Muscle layer of colon (tissue), 2 donors: ENCODE results near the gene FABP2.
"Not testable (repeated sequence)": the region's sequence is repeated elsewhere in the genome, so short reads cannot be mapped to it uniquely, and the experiment has no call there.

ENCODE experiments used
- H3K27ac ChIP-seq: one replicate; pipeline ENCODE4 v1.7.0; 2013; ENCODE audit warnings: low read depth, mild to moderate bottlenecking, low read length, moderate library complexity
- H3K27me3 ChIP-seq, 2 donors: one replicate each; pipeline ENCODE4 v1.7.0; 2013; ENCODE audit warnings: low read length in 2 of 2, mild to moderate bottlenecking in 2 of 2; ENCODE audit not compliant: insufficient read depth in 2 of 2, control insufficient read depth in 1 of 2
- H3K36me3 ChIP-seq: one replicate; pipeline ENCODE4 v1.7.0; 2013; ENCODE audit warnings: mild to moderate bottlenecking, low read length; ENCODE audit not compliant: insufficient read depth
- H3K4me1 ChIP-seq: one replicate; pipeline ENCODE4 v1.7.0; 2013; ENCODE audit warnings: mild to moderate bottlenecking, low read length; ENCODE audit not compliant: insufficient read depth
- H3K4me3 ChIP-seq, 2 donors: one replicate each; pipeline ENCODE4 v1.7.0; 2013; ENCODE audit warnings: low read length in 2 of 2, low read depth in 1 of 2, mild to moderate bottlenecking in 1 of 2, moderate library complexity in 1 of 2
- H3K9ac ChIP-seq: one replicate; pipeline ENCODE4 v1.7.0; 2013; ENCODE audit warnings: low read length
- H3K9me3 ChIP-seq: one replicate; pipeline ENCODE4 v1.7.0; 2013; ENCODE audit warnings: mild to moderate bottlenecking, low read length
- donor health status: abdominal sarcoma.
- donor health status: Adenocarcinoma of cecum.

The FABP2 gene

GRCh38 chr4:119321921-119322687 lies at the start of gene FABP2:
TSS of gene FABP2 (minus strand) at chr4:119322138. CDS start at chr4:119322102, 36 bp downstream.
- H3K9ac ChIP-seq = no peak within 1 kb of the TSS
- no peaks in the 10 kb centered on the region for H3K36me3 ChIP-seq
- no peaks in the 10 kb centered on the region for H3K9me3 ChIP-seq
- no peak within 1 kb of the TSS for H3K4me3 ChIP-seq
- H3K4me1 ChIP-seq = no peaks in the 10 kb centered on the region
- no peaks in the 10 kb centered on the region for H3K27me3 ChIP-seq
- H3K27ac ChIP-seq = no peak within 1 kb of the TSS

DNA sequence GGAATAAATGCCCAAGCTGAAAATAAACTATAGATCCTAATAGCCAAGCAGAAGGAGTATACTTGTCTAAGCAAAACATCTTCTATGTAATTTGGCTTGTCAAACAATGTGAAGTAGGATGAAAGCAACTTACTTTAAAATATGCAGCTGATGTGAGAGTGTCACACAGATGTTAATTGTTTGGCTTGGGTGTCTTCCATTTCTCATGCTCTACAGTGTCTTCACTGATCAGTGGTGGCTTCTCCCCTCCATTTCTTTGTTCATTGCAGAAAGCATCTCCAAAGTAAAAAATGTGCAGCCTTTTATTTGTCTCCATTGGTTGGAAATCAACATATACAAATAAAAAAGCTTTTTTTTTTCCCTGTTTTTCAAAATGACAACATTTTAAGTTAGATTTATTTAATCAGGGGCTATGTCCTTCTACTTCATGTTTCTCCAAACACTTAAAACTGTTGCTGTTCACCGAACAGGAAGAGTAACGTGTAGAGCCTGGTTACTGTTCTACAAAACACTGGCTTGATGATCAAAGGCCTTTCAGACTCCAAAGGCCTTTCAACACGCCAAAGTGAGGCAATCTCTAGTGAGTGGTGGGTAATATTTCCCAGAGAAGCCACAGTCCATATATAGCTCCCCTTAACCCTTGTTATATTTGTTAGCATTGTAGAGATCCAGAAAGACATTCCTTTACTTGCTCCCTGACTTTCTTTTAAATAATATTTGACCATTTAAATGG lies 49.2 kb upstream of the FABP2 start:
- not testable (repeated sequence) for H3K9me3 ChIP-seq, H3K4me1 ChIP-seq, H3K27ac ChIP-seq, H3K36me3 ChIP-seq, H3K4me3 ChIP-seq, H3K27me3 ChIP-seq, H3K9ac ChIP-seq

DNA sequence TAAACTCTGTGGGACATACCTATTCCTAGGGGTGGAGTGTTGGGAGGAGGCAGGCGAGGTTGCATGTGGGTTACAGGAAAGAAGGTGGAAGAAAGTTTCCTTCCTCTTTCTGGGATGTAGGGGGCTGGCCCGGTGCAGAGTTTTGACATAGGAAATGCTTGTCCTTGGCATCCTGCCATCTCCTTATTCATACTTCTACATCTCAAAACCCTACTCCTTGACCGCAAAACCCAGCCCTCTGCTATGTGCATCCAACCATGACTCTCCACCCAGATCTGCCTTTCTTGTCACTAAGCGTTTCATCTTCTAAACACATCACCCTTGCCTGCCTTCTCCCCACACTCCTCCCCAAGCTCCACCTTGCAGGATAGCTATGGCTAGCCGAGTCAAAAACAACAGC lies 48.5 kb upstream of the FABP2 start:
- not testable (repeated sequence) for H3K9ac ChIP-seq, H3K4me3 ChIP-seq, H3K36me3 ChIP-seq, H3K9me3 ChIP-seq, H3K27me3 ChIP-seq, H3K27ac ChIP-seq, H3K4me1 ChIP-seq

DNA sequence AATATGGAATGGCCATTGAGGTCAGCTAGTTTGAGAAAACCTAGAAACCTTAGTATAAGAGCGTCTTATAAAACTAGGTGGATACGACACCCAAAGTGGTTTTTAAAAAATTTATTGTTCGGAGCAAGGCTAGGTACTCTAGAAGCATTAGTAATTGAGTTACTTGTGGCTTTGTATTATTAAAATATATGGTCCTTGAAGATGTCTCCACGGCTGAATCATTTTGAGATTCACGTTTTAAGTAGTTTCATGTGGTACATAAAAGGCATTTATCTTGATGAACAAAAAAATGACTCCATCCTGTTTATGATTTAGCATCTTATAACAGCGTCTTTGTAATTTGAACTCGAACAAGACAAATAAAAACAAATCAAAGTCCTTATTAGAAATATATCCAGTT lies 44.9 kb upstream of the FABP2 start:
- not testable (repeated sequence) for H3K4me1 ChIP-seq, H3K9me3 ChIP-seq, H3K36me3 ChIP-seq, H3K4me3 ChIP-seq, H3K27me3 ChIP-seq, H3K9ac ChIP-seq, H3K27ac ChIP-seq

DNA sequence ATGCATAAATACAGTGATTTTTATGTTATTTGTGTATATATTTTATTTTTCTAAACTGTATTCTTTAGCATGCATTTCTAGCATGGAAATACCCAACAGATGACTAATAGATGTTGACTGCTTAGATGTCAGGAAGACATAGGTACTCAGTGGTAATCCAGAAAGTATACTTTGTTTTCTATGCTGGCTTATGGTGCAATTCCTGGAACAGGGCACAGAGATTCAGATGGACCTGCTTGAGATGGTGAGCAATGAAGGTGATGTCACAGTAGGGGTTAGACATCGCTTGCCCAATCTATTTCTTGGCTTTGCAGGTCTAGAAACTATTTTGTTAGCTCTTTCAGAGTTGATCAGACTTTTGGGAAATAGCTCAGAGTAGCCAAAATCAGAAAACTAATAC lies 42.3 kb upstream of the FABP2 start:
- H3K36me3 ChIP-seq, H3K4me1 ChIP-seq, H3K4me3 ChIP-seq, H3K9ac ChIP-seq, H3K27ac ChIP-seq, H3K9me3 ChIP-seq, H3K27me3 ChIP-seq: not testable (repeated sequence)

DNA sequence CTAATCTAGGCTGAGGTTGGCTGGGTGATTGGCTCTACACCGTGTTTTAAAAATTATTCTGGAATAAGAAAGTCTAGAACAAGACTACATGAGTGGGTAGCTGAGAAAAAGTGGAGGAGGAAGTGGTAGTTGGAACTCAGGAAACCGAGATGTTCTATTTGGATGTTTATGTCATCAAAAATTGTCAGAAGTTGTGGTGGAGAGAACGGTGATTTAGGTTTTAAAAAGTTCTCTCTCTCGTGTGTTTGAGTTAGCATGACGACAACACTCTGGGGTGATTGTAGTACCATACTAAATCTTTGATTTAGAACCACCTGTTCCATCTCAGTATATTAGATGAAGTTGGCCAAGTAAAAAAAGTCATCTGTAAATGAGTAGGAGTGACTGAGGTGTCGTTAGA lies 41.4 kb upstream of the FABP2 start:
- H3K9me3 ChIP-seq, H3K9ac ChIP-seq, H3K36me3 ChIP-seq, H3K27ac ChIP-seq, H3K27me3 ChIP-seq, H3K4me3 ChIP-seq, H3K4me1 ChIP-seq: not testable (repeated sequence)

- H3K27me3 ChIP-seq, H3K4me3 ChIP-seq, H3K36me3 ChIP-seq, H3K9me3 ChIP-seq, H3K4me1 ChIP-seq, H3K27ac ChIP-seq, H3K9ac ChIP-seq: not testable (repeated sequence)
These were observed 40.5 kb upstream of the FABP2 start for GRCh38 chr4:119362413-119362812.

DNA sequence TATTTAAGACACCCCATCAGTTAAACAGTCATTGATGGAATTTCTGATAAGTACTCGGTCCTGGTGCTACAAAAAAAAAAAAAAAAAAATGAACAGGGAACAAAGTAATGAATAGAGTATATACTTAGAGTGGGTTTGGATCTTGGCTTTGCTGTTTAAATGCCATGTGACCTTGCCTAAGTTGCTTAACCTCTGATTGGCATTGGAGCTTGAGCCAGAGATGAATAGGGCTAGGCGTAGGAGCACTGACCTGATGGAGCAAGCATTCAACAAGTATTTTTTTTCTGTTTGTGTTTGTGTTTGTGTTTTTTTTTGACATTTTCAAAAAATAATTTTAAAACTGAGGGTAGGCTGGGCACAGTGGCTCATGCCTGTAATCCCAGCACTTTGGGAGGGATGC lies 37.9 kb upstream of the FABP2 start:
- not testable (repeated sequence) for H3K9me3 ChIP-seq, H3K4me3 ChIP-seq, H3K27me3 ChIP-seq

GRCh38 chr4:119356796-119357195 lies 34.9 kb upstream of the FABP2 start:
- H3K4me1 ChIP-seq, H3K9me3 ChIP-seq, H3K27me3 ChIP-seq, H3K4me3 ChIP-seq, H3K9ac ChIP-seq, H3K36me3 ChIP-seq, H3K27ac ChIP-seq: not testable (repeated sequence)

More for the DNA sequence above, 37.9 kb upstream of the FABP2 start:
- not testable (repeated sequence) for H3K36me3 ChIP-seq, H3K9ac ChIP-seq, H3K4me1 ChIP-seq, H3K27ac ChIP-seq

GRCh38 chr4:119356041-119356440 lies 34.1 kb upstream of the FABP2 start:
- not testable (repeated sequence) for H3K4me1 ChIP-seq, H3K9ac ChIP-seq, H3K27me3 ChIP-seq, H3K4me3 ChIP-seq, H3K9me3 ChIP-seq, H3K27ac ChIP-seq, H3K36me3 ChIP-seq

- not testable (repeated sequence) for H3K27ac ChIP-seq, H3K36me3 ChIP-seq, H3K9me3 ChIP-seq, H3K9ac ChIP-seq, H3K27me3 ChIP-seq, H3K4me1 ChIP-seq, H3K4me3 ChIP-seq
These were observed 31.4 kb upstream of the FABP2 start for GRCh38 chr4:119353364-119353763.

GRCh38 chr4:119348169-119348568 lies 26.2 kb upstream of the FABP2 start:
- not testable (repeated sequence) for H3K27me3 ChIP-seq, H3K27ac ChIP-seq

More at GRCh38 chr4:119348169-119348568, 26.2 kb upstream of the FABP2 start:
- H3K36me3 ChIP-seq, H3K9me3 ChIP-seq, H3K4me3 ChIP-seq, H3K9ac ChIP-seq, H3K4me1 ChIP-seq: not testable (repeated sequence)
